IMR-90 (cell line): ENCODE measurements around the gene EPO. TPM values are rescaled to one million over a fixed set of nuclear protein-coding genes. Genes with fewer than 3 reads are reported as not detected.

Experiments
- ATAC-seq: fragments of 200-7000 bp; cut with Tn5 transposase; 2 replicates; pipeline ENCODE4 v1.9.1; 2020; ENCODE audit warnings: low read depth, mild to moderate bottlenecking, moderate library complexity
- BruUV-seq: library from RNA; stranded (reverse); fragments of 400-500 nt; replicated peaks from 2 replicates; lab custom pipeline; 2021; lab: Mats Ljungman, UMichigan
- CTCF ChIA-PET: fragments of 300-600 bp; formaldehyde crosslinking; extraction: SDS; loops from one replicate; lab custom pipeline; 2021; ENCODE audit warnings: antibody characterized with exemption; lab: Yijun Ruan, JAX
- POLR2A ChIA-PET: fragments of 300-600 bp; sonication (Branson Sonifier 250); formaldehyde crosslinking; loops from one replicate; lab custom pipeline; 2022; ENCODE audit warnings: antibody characterized with exemption; ENCODE audit not compliant: unreplicated experiment; lab: Charles Lee
- DNase-seq: peaks from one replicate; pipeline ENCODE4 v3.0.0; 2013
- H2AFZ ChIP-seq: replicated peaks from 2 replicates; pipeline ENCODE3; 2013; ENCODE audit warnings: low read length, mild to moderate bottlenecking; ENCODE audit not compliant: poor library complexity
- H2AK5ac ChIP-seq: 2 replicates; pipeline ENCODE4 v1.6.1; 2013; ENCODE audit warnings: low read depth, low read length, inconsistent platforms
- H2AK9ac ChIP-seq: replicated peaks from 2 replicates; pipeline ENCODE3; 2013; ENCODE audit warnings: mild to moderate bottlenecking, low read depth, low read length, moderate library complexity; ENCODE audit not compliant: poor library complexity
- H2BK120ac ChIP-seq: 2 replicates; pipeline ENCODE4 v1.6.1; 2013; ENCODE audit warnings: low read depth, low read length, inconsistent platforms
- H2BK15ac ChIP-seq: 3 replicates; pipeline ENCODE4 v1.6.1; 2013; ENCODE audit warnings: low read depth, low read length, inconsistent platforms
- H2BK20ac ChIP-seq: 2 replicates; pipeline ENCODE4 v1.6.1; 2013; ENCODE audit warnings: low read depth, mild to moderate bottlenecking, inconsistent platforms, low read length, moderate library complexity
- H2BK5ac ChIP-seq: 2 replicates; pipeline ENCODE4 v1.6.1; 2013; ENCODE audit warnings: mild to moderate bottlenecking, low read depth, low read length, inconsistent platforms; ENCODE audit not compliant: poor library complexity, severe bottlenecking
- H3K14ac ChIP-seq: replicated peaks from 2 replicates; pipeline ENCODE4 v1.6.1; 2013; ENCODE audit warnings: low read depth, low read length, inconsistent platforms
- H3K18ac ChIP-seq: 2 replicates; pipeline ENCODE4 v1.6.1; 2013; ENCODE audit warnings: low read depth, low read length, control low read depth
- H3K23ac ChIP-seq: 2 replicates; pipeline ENCODE4 v1.6.1; 2013; ENCODE audit warnings: low read depth, low read length, inconsistent platforms
- H3K27ac ChIP-seq: 2 replicates; pipeline ENCODE4 v1.5.1; 2013; ENCODE audit warnings: mild to moderate bottlenecking, control low read depth, low read length; ENCODE audit not compliant: insufficient read depth
- H3K27me3 ChIP-seq: 2 replicates; pipeline ENCODE4 v1.6.1; 2013; ENCODE audit warnings: low read length; ENCODE audit not compliant: control insufficient read depth, insufficient read depth
- H3K36me3 ChIP-seq: 2 replicates; pipeline ENCODE4 v1.6.1; 2013; ENCODE audit warnings: low read length, mixed read lengths; ENCODE audit not compliant: control insufficient read depth, insufficient read depth
- H3K4ac ChIP-seq: 2 replicates; pipeline ENCODE4 v1.6.1; 2013; ENCODE audit warnings: low read depth, low read length, inconsistent platforms
- H3K4me1 ChIP-seq: 2 replicates; pipeline ENCODE4 v1.6.1; 2013; ENCODE audit warnings: low read length, mixed read lengths; ENCODE audit not compliant: control insufficient read depth, insufficient read depth
- H3K4me2 ChIP-seq: 2 replicates; pipeline ENCODE4 v1.6.1; 2013; ENCODE audit warnings: low read depth, mild to moderate bottlenecking, control low read depth, low read length, moderate library complexity
- H3K4me3 ChIP-seq: 2 replicates; pipeline ENCODE4 v1.5.1; 2013; ENCODE audit warnings: low read depth, mild to moderate bottlenecking, control low read depth, low read length, moderate library complexity; ENCODE audit not compliant: insufficient read depth
- H3K56ac ChIP-seq: 2 replicates; pipeline ENCODE4 v1.6.1; 2013; ENCODE audit warnings: low read length, inconsistent platforms; ENCODE audit not compliant: insufficient read depth; ENCODE audit errors: extremely low read depth
- H3K79me1 ChIP-seq, 2 experiments: 2 replicates each; pipeline ENCODE4 v1.6.1; 2013; ENCODE audit warnings: low read length in 2 of 2, inconsistent platforms in 1 of 2, low read depth in 1 of 2
- H3K9ac ChIP-seq: 2 replicates; pipeline ENCODE4 v1.6.1; 2013; ENCODE audit warnings: low read depth, low read length, control low read depth
- H3K9me1 ChIP-seq: 2 replicates; pipeline ENCODE4 v1.6.1; 2013; ENCODE audit warnings: low read length, inconsistent platforms; ENCODE audit not compliant: insufficient read depth
- H3K9me3 ChIP-seq: 2 replicates; pipeline ENCODE4 v1.6.1; 2013; ENCODE audit warnings: low read length; ENCODE audit not compliant: control insufficient read depth, insufficient read depth
- H4K20me1 ChIP-seq: 2 replicates; pipeline ENCODE4 v1.6.1; 2013; ENCODE audit warnings: low read length, inconsistent platforms; ENCODE audit not compliant: insufficient read depth
- H4K5ac ChIP-seq: 2 replicates; pipeline ENCODE4 v1.6.1; 2013; ENCODE audit warnings: mild to moderate bottlenecking, low read depth, low read length, control low read depth
- H4K8ac ChIP-seq, 2 experiments: 2 replicates each; pipeline ENCODE4 v1.6.1; 2013; ENCODE audit warnings: low read depth in 2 of 2, low read length in 2 of 2, control low read depth in 1 of 2, inconsistent platforms in 1 of 2
- H4K91ac ChIP-seq: 2 replicates; pipeline ENCODE4 v1.6.1; 2013; ENCODE audit warnings: low read depth, low read length, inconsistent platforms; ENCODE audit not compliant: insufficient read depth
- BHLHE40 ChIP-seq: fragments of 150-350 bp; IDR thresholded peaks from 2 replicates; pipeline ENCODE4 v1.6.1; 2016; ENCODE audit warnings: mild to moderate bottlenecking, low read depth, low read length
- CEBPB ChIP-seq: IDR thresholded peaks from 2 replicates; pipeline ENCODE4 v1.6.1; 2012; ENCODE audit warnings: low read depth, low read length, improper control_type of control experiment
- CHD1 ChIP-seq: IDR thresholded peaks from 2 replicates; pipeline ENCODE4 v1.6.1; 2012; ENCODE audit warnings: low read depth, low read length, improper control_type of control experiment
- CTCF ChIP-seq: conservative IDR thresholded peaks from 2 replicates; pipeline ENCODE4 v1.5.1; 2012; ENCODE audit warnings: mild to moderate bottlenecking, low read depth, low read length, improper control_type of control experiment
- ELK1 ChIP-seq: fragments of 150-350 bp; IDR thresholded peaks from 2 replicates; pipeline ENCODE4 v1.6.1; 2016; ENCODE audit warnings: low read depth, mild to moderate bottlenecking, low read length, moderate library complexity, borderline replicate concordance
- FOS ChIP-seq: fragments of 150-350 bp; IDR thresholded peaks from 2 replicates; pipeline ENCODE4 v1.6.1; 2016; ENCODE audit warnings: low read depth, low read length
- MAFK ChIP-seq: IDR thresholded peaks from 2 replicates; pipeline ENCODE4 v1.6.1; 2012; ENCODE audit warnings: low read depth, low read length, improper control_type of control experiment
- MAZ ChIP-seq: IDR thresholded peaks from 2 replicates; pipeline ENCODE4 v1.6.1; 2012; ENCODE audit warnings: low read depth, mild to moderate bottlenecking, low read length, improper control_type of control experiment, moderate library complexity, borderline replicate concordance
- MXI1 ChIP-seq: IDR thresholded peaks from 2 replicates; pipeline ENCODE4 v1.6.1; 2012; ENCODE audit warnings: low read depth, mild to moderate bottlenecking, low read length, moderate library complexity, borderline replicate concordance
- NFE2L2 ChIP-seq: fragments of 150-350 bp; IDR thresholded peaks from 2 replicates; pipeline ENCODE4 v1.6.1; 2016; ENCODE audit warnings: low read depth, mild to moderate bottlenecking, low read length
- POLR2A ChIP-seq: IDR thresholded peaks from 2 replicates; pipeline ENCODE4 v1.6.1; 2012; ENCODE audit warnings: mild to moderate bottlenecking, low read depth, low read length
- RAD21 ChIP-seq: IDR thresholded peaks from 2 replicates; pipeline ENCODE4 v1.6.1; 2012; ENCODE audit warnings: low read length, improper control_type of control experiment
- RCOR1 ChIP-seq: IDR thresholded peaks from 2 replicates; pipeline ENCODE4 v1.6.1; 2012; ENCODE audit warnings: mild to moderate bottlenecking, low read length, improper control_type of control experiment; ENCODE audit not compliant: insufficient replicate concordance
- RFX5 ChIP-seq: IDR thresholded peaks from 2 replicates; pipeline ENCODE4 v1.8.0; 2012; ENCODE audit warnings: low read depth, mild to moderate bottlenecking, low read length, moderate library complexity
- SMC3 ChIP-seq: fragments of 150-350 bp; IDR thresholded peaks from 2 replicates; pipeline ENCODE4 v1.6.1; 2016; ENCODE audit warnings: low read depth, mild to moderate bottlenecking, antibody characterized with exemption, low read length, moderate library complexity
- USF2 ChIP-seq: fragments of 150-350 bp; IDR thresholded peaks from 2 replicates; pipeline ENCODE4 v1.6.1; 2017; ENCODE audit warnings: mild to moderate bottlenecking, antibody characterized with exemption, low read length, low read depth
- WGBS, 2 experiments: methylation state at CpG; one replicate each; pipeline versions ENCODE4 v1.1.5 to v1.1.7; 2013; ENCODE audit warnings: missing lambda C conversion rate in 2 of 2; ENCODE audit not compliant: insufficient read length in 1 of 2; ENCODE audit errors: extremely low coverage in 2 of 2; 5-methylcytosine and 5-hydroxymethylcytosine counted together
- dilution Hi-C: fragments of 300-500 bp; cut with HindIII; formaldehyde crosslinking; loops from one replicate; pipeline ENCODE4 v1.14.3; 2018; ENCODE audit warnings: low sequenced_read_pairs; ENCODE audit not compliant: unreplicated experiment
- in situ Hi-C: fragments of 300-500 bp; cut with MboI; formaldehyde crosslinking; loops from 3 replicates; pipeline ENCODE4 v1.14.3; 2019; ENCODE audit warnings: low sequenced_read_pairs, inconsistent platforms, mixed read lengths
- intact Hi-C: fragments of 100-400 bp; cut with micrococcal nuclease; formaldehyde crosslinking; loops from 2 replicates; pipeline ENCODE4 v1.10.0; 2022
- polyA plus RNA-seq, 3 experiments: library from polyadenylated mRNA; depleted of rRNA; stranded (reverse); fragments of >200 nt; gene quantifications; 2 replicates each; pipeline ENCODE4 v1.2.3, GENCODE V29; 2012; ENCODE audit warnings: low replicate concordance in 1 of 3
- total RNA-seq: library from RNA; depleted of rRNA; stranded (reverse); fragments of >200 nt; gene quantifications from 2 replicates; pipeline ENCODE4 v1.2.3, GENCODE V29; 2012

The EPO gene
- total and polyA plus RNA-seq, 2 of the 4 experiments (the other 2 are of a cell fraction) = not detected

GRCh38 chr7:100759357-100760171 lies 39.3 kb downstream of the EPO start:
- dilution Hi-C loops = no loop called here
- Histone ChIP-seq H3K9me3 (no peaks in the 10 kb centered on the region), H3K4ac (no peak overlapping the region), H3K27me3 (peaks cover 41% of the 10 kb centered on the region), H3K9me1 (no peaks in the 10 kb centered on the region), H4K8ac (no peak overlapping the region), H3K18ac (no peak overlapping the region), H3K14ac (no peak overlapping the region), H3K79me1 (no peaks in the 10 kb centered on the region), H2BK120ac (no peak overlapping the region), H3K4me3 (no peak overlapping the region), H2AFZ (no peak overlapping the region), H2AK5ac (no peak overlapping the region), H3K27ac (no peak overlapping the region), H3K56ac (no peak overlapping the region), H3K36me3 (no peaks in the 10 kb centered on the region), H3K9ac (no peak overlapping the region), H2BK20ac (no peak overlapping the region), H2BK15ac (no peak overlapping the region), H2AK9ac (no peak overlapping the region), H4K5ac (no peak overlapping the region), H3K4me2 (no peak overlapping the region), H4K91ac (no peak overlapping the region), H3K23ac (no peak overlapping the region), H2BK5ac (no peak overlapping the region), H3K4me1 (no peaks in the 10 kb centered on the region), H4K20me1 (no peaks in the 10 kb centered on the region)
- intact Hi-C loops = no loop called here
- ATAC-seq (no peak), DNase-seq (no peak)
- no TSS peak for BruUV-seq
- 90% methylated on average over 4 of the region's 19 CpGs; no CpG with 5 or more reads in 1 of the 2 experiments for WGBS, 2 experiments
- no peak for TF ChIP-seq BHLHE40
- TF ChIP-seq NFE2L2 = no peak
- TF ChIP-seq RCOR1 = no peak
- TF ChIP-seq CTCF = no peak
- TF ChIP-seq RFX5 = no peak
- no peak for TF ChIP-seq RAD21
- TF ChIP-seq SMC3 = no peak
- TF ChIP-seq FOS = no peak
- no peak for TF ChIP-seq USF2
- no peak for TF ChIP-seq POLR2A
- no peak for TF ChIP-seq CEBPB
- no peak for TF ChIP-seq MAFK
- TF ChIP-seq ELK1 = no peak
- no peak for TF ChIP-seq MXI1
- TF ChIP-seq CHD1 = no peak
- no peak for TF ChIP-seq MAZ
- in situ Hi-C loops = no loop called here
- POLR2A ChIA-PET = no interaction called here
- CTCF ChIA-PET = no interaction called here
